Body of pancreas (tissue), 4 donors: ENCODE data around the gene RIMBP3C.
"Not testable (repeated sequence)": the region's sequence is repeated elsewhere in the genome, so short reads cannot be mapped to it uniquely, and the experiment has no call there.

Source experiments
- CTCF ChIP-seq, 7 experiments: fragments of 450-650 bp in 4 of 7; fragments of 200-600 bp in 3 of 7; sonication (generic) in 3 of 7; IDR thresholded peaks; one replicate each; pipeline ENCODE4 v1.5.1; 2016 to 2019; ENCODE audit warnings: antibody characterized with exemption in 7 of 7
- POLR2A ChIP-seq, 3 donors: fragments of 450-650 bp; IDR thresholded peaks; one replicate each; pipeline ENCODE4 v1.6.1; 2016; ENCODE audit warnings: antibody characterized with exemption in 3 of 3, mild to moderate bottlenecking in 2 of 3

- not testable (repeated sequence) for TF ChIP-seq CTCF, POLR2A (IDR thresholded peaks at IDR 0.05)
These were observed 9.4 kb upstream of the RIMBP3C start for GRCh38 chr22:21560657-21561056.
